OCI-LY7 (cell line): ENCODE results near the gene POGLUT2.

Experiments used
- EZH2phosphoT487 ChIP-seq: fragments of 200-600 bp; sonication (generic); IDR thresholded peaks from 2 replicates; pipeline ENCODE4 v1.6.1; 2018; ENCODE audit warnings: low read depth, borderline replicate concordance, mild to moderate bottlenecking, mixed run types, antibody characterized with exemption, low read length, moderate library complexity, mixed read lengths
- TF ChIP-seq, protein P1 (sequence below): fragments of 200-600 bp; sonication (generic); conservative IDR thresholded peaks from 2 replicates; pipeline ENCODE4 v1.5.1; 2014; ENCODE audit warnings: mild to moderate bottlenecking, antibody characterized with exemption, low read length, moderate library complexity, mixed read lengths

DNA sequence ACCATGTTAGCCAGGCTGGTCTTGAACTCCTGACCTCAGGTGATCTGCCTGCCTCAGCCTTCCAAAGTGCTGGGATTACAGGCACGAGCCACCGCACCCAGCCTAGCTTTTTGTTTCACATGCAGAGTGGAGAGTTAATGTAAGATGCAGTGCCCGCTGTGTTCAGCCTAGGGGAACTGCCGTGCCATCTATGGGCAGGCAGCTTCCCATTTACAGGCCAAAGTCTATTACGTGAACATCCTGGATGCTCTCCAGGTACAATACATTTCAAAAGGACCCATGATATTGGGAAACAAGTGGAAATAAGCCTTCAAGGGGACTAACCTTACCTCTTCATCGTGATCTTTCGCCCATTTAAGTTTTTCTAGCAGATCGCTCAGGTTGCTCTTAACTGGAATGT, 10.1 kb downstream of the POGLUT2 start:
- TF ChIP-seq, protein P1, sequence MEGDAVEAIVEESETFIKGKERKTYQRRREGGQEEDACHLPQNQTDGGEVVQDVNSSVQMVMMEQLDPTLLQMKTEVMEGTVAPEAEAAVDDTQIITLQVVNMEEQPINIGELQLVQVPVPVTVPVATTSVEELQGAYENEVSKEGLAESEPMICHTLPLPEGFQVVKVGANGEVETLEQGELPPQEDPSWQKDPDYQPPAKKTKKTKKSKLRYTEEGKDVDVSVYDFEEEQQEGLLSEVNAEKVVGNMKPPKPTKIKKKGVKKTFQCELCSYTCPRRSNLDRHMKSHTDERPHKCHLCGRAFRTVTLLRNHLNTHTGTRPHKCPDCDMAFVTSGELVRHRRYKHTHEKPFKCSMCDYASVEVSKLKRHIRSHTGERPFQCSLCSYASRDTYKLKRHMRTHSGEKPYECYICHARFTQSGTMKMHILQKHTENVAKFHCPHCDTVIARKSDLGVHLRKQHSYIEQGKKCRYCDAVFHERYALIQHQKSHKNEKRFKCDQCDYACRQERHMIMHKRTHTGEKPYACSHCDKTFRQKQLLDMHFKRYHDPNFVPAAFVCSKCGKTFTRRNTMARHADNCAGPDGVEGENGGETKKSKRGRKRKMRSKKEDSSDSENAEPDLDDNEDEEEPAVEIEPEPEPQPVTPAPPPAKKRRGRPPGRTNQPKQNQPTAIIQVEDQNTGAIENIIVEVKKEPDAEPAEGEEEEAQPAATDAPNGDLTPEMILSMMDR = no peak
- TF ChIP-seq EZH2phosphoT487 = no peak
